ENCODE measurements around the gene S100A8.

DNA sequence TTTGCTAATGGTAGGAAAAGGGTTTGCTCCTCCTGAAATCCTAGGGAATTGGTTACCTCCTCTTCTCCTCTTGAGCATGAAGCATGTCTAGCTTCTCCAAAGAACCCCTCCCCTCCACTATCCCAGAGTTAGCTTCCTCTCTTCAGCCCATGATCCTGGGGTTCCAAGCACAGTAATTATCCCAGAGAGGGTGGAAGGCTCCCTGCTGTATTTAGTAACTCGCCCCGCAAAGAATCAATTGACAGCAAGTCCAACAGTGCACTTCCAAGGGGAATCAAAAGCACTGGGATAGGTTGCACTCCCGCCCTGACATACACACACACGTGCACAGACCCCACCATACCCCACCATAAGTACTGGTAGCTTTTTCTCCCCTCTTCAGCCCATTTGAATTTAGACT is 3.1 kb downstream of the S100A8 start:
- no peak for TF ChIP-seq CTCF (IDR thresholded peaks at IDR 0.05; ENCODE audit: insufficient read depth, low read depth, low read length)
- TF ChIP-seq EZH2 (IDR thresholded peaks at IDR 0.05; ENCODE audit: insufficient read depth, low read length), result no peak
